Measurements from ENCODE around the gene BRD3OS. TPM values are rescaled to one million over a fixed set of nuclear protein-coding genes. Genes with fewer than 3 reads are reported as not detected.

Gene BRD3OS
- total RNA-seq, 4 donors from 2014 or later = 15.3 to 39.0 (median 21.7) TPM

DNA sequence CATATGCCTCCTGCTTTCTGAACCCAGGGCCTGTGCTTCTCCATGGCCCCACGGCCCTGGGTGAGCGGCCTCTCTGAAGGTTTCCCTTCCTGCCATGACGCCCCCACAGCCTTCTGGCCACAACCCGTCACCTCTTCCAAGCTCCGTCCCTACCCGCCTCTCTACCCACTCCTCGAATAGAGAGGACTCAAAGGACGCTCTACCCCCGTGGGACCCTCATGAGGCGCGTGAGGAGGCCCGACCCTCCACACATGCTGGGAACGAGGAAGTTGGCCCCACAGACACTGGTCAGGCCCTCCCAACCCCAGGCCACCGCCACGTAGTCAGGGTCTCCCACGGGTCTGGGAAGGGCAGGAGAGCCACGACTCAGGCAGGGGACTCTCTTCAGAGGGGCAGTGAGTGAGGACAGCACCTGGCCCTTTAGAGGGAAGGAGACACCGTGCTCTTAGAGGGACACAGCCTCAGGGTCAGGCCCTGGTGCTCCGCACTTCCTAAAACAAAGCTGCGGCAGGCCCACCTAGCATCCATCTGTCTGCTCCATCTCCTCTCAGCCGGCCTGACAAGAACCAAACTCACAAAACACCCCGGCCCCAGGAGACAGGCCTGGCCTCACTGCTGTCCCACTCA lies 37.3 kb downstream of the BRD3OS start:
- WGBS, 2 donors (ENCODE audit: low coverage in 1 of 2) = 75 to 78% methylated on average over 8 to 11 of the region's 22 CpGs
- H3K27me3 ChIP-seq = no peaks in the 10 kb centered on the region
- no peaks in the 10 kb centered on the region for H3K36me3 ChIP-seq
- H3K9me3 ChIP-seq = no peaks in the 10 kb centered on the region
- TF ChIP-seq EP300 (IDR thresholded peaks at IDR 0.05) = no peak
- TF ChIP-seq, protein P1, sequence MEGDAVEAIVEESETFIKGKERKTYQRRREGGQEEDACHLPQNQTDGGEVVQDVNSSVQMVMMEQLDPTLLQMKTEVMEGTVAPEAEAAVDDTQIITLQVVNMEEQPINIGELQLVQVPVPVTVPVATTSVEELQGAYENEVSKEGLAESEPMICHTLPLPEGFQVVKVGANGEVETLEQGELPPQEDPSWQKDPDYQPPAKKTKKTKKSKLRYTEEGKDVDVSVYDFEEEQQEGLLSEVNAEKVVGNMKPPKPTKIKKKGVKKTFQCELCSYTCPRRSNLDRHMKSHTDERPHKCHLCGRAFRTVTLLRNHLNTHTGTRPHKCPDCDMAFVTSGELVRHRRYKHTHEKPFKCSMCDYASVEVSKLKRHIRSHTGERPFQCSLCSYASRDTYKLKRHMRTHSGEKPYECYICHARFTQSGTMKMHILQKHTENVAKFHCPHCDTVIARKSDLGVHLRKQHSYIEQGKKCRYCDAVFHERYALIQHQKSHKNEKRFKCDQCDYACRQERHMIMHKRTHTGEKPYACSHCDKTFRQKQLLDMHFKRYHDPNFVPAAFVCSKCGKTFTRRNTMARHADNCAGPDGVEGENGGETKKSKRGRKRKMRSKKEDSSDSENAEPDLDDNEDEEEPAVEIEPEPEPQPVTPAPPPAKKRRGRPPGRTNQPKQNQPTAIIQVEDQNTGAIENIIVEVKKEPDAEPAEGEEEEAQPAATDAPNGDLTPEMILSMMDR (IDR thresholded peaks at IDR 0.05) = no peak
- no peak for TF ChIP-seq POLR2A (IDR thresholded peaks at IDR 0.05)
- no peak for TF ChIP-seq POLR2AphosphoS5 (IDR thresholded peaks at IDR 0.05)
- ATAC-seq = no peak
- no peak overlapping the region for H3K27ac ChIP-seq
- H3K4me3 ChIP-seq = no peak overlapping the region
- H3K4me1 ChIP-seq = peaks cover 0 to 94% (median 55%) of the 10 kb centered on the region in 3 donors

- Histone ChIP-seq H3K27me3 (no peaks in the 10 kb centered on the region), H3K4me3 (no peak overlapping the region), H3K36me3 (no peaks in the 10 kb centered on the region), H3K9me3 (no peaks in the 10 kb centered on the region), H3K4me1 (peaks cover 0 to 88% (median 50%) of the 10 kb centered on the region in 3 donors), H3K27ac (no peak overlapping the region)
- TF ChIP-seq EP300 (IDR thresholded peaks at IDR 0.05) (no peak), POLR2A (IDR thresholded peaks at IDR 0.05) (no peak), POLR2AphosphoS5 (IDR thresholded peaks at IDR 0.05) (no peak)
- TF ChIP-seq, protein P1 (IDR thresholded peaks at IDR 0.05) = no peak
- ATAC-seq = no peak
- 78% methylated on average over 4 of the region's 15 CpGs; no CpG with 5 or more reads in 1 of the 2 donors for WGBS, 2 donors (ENCODE audit: low coverage in 1 of 2)
Observed at GRCh38 chr9:134063088-134063570, 37.8 kb downstream of the BRD3OS start.

DNA sequence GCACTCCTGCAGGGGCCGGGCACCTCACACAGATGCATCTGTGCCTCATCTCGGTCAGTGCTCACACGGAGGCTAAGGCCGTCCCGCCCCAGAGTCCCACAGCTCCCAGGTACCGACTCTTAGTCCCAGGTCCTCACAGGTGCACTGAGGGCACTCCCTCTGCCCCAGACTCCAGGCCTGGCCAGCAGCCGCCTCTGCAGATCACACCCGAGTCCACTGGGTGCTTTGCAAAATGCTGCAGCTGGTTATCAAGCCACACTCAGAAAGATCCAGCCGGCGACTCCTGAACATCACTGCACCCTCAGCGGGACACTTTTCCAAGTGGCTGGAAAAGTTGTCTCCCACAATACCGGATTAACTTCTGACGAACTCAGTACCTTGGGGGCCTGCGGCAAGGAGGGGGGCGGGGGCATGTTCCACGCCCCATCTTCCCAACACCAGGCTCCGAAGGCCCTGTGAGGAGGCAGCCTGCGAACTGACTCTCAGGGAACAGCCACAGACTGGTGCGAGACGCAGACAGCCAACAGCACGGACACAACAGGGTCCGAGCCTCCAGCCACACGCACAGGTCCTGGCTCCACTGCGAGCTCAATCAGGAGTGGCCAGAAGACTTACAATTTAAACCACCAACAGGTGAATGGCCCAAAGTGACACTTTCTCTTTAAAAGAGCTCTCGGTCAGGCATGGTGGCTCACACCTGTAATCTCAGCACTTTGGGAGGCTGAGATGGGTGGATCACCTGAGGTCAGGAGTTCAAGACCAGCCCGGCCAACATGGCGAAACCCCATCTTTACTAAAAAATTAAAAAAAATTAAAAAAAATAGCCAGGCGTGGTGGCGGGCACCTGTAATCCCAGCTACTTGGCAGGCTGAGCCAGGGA lies 38.5 kb downstream of the BRD3OS start:
- no peak for ATAC-seq
- Histone ChIP-seq H3K27ac (no peak overlapping the region), H3K4me1 (peaks cover 0 to 81% (median 48%) of the 10 kb centered on the region in 3 donors), H3K36me3 (no peaks in the 10 kb centered on the region), H3K27me3 (no peaks in the 10 kb centered on the region), H3K9me3 (no peaks in the 10 kb centered on the region), H3K4me3 (no peak overlapping the region)
- no peak for TF ChIP-seq EP300 (IDR thresholded peaks at IDR 0.05)
- no peak for TF ChIP-seq POLR2A (IDR thresholded peaks at IDR 0.05)
- TF ChIP-seq, protein P1 (IDR thresholded peaks at IDR 0.05) = no peak
- no peak for TF ChIP-seq POLR2AphosphoS5 (IDR thresholded peaks at IDR 0.05)
- WGBS, 2 donors (ENCODE audit: low coverage in 1 of 2) = 83 to 100% methylated on average over 2 of the region's 29 CpGs

- no peak for TF ChIP-seq EP300 (IDR thresholded peaks at IDR 0.05)
- H3K27ac ChIP-seq = no peak overlapping the region
Observed at GRCh38 chr9:134064711-134065110, 39.4 kb downstream of the BRD3OS start.

GRCh38 chr9:134065612-134066419 lies 40.5 kb downstream of the BRD3OS start:
- TF ChIP-seq POLR2A (IDR thresholded peaks at IDR 0.05) = no peak
- no peak for TF ChIP-seq EP300 (IDR thresholded peaks at IDR 0.05)
- no peak for TF ChIP-seq POLR2AphosphoS5 (IDR thresholded peaks at IDR 0.05)
- TF ChIP-seq, protein P1 (IDR thresholded peaks at IDR 0.05) = no peak
- ATAC-seq = no peak
- 2 to 11% methylated on average over 7 to 9 of the region's 28 CpGs for WGBS, 2 donors (ENCODE audit: low coverage in 1 of 2)
- Histone ChIP-seq H3K4me1 (peaks cover 0 to 69% (median 43%) of the 10 kb centered on the region in 3 donors), H3K27me3 (peaks cover 3% of the 10 kb centered on the region), H3K4me3 (peak overlapping the region; percentile 58 to 97), H3K9me3 (no peaks in the 10 kb centered on the region), H3K36me3 (no peaks in the 10 kb centered on the region), H3K27ac (peak overlapping the region; percentile 54 to 100 (median 92))

More at GRCh38 chr9:134064711-134065110, 39.4 kb downstream of the BRD3OS start:
- no peak for ATAC-seq
- peaks cover 3% of the 10 kb centered on the region for H3K27me3 ChIP-seq
- 60 to 100% methylated on average over 1 to 2 of the region's 7 CpGs for WGBS, 2 donors (ENCODE audit: low coverage in 1 of 2)
- peaks cover 0 to 80% (median 47%) of the 10 kb centered on the region in 3 donors for H3K4me1 ChIP-seq
- no peaks in the 10 kb centered on the region for H3K36me3 ChIP-seq
- no peaks in the 10 kb centered on the region for H3K9me3 ChIP-seq
- no peak overlapping the region for H3K4me3 ChIP-seq

Data from gastroesophageal sphincter (tissue), 4 donors.